D341Med (cell line): ENCODE data around the gene WFIKKN1.

Experiments used
- DNase-seq: peaks from one replicate; pipeline ENCODE4 v3.0.0; 2012; ENCODE audit warnings: low spot score

Gene WFIKKN1

GRCh38 chr16:630815-631405 is at the start of gene WFIKKN1:
Gene WFIKKN1, plus strand, starts transcription at chr16:630985. Its CDS starts 269 bp downstream, at chr16:631254.
- DNase-seq: peak; percentile 42

DNA sequence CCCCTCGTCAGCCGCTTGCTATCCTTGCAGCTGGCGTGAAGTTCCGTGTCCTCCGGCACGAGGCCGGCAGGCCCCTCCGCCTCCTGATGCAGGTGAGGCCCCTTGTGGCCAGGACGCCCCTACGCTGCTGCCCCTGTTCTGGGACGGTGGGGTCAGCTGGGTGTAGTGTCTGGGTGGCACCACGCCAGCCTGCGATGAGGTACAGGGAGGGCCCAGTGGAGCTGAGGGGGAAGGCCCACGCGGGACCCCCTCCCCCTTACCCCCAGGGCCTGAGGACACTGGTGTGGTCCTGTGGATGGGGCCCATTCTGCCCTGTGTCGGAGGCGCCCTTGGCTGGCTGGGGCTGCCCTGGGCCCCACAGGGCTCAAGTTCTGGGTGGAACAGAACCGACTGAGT is 48.6 kb upstream of the WFIKKN1 start:
- no peak for DNase-seq

DNA sequence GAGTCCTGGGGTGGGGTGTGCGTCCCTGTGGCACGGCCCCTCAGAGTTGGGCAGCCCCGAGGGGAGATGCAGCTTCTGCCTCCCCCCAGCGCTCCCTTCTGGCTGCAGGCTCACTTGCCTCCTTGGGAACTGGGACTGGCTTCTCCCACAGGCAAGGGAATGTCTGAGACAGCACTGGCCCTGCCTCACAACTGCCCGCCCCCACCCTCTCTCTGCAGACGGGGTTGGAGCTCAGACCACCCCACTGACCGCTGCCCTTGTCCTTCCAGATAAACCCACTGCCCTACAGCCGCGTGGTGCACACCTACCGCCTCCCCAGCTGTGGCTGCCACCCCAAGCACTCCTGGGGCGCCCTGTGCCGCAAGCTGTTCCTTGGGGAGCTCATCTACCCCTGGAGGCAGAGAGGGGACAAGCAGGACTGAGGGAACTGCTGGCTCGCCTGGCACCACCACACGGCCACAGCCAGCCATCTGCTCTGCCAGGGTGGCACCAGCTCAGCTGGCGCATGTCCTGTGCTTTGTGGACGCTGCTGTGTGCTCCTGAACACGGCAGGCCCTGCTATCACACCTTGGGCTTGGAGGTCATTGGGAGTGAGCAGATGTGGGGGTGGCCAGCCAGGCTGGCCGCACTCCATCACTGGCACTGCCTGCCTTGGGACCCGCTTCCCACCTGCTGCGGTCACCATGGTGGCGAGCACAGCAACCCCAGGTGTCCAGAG is 48.0 kb upstream of the WFIKKN1 start:
- DNase-seq: no peak

DNA sequence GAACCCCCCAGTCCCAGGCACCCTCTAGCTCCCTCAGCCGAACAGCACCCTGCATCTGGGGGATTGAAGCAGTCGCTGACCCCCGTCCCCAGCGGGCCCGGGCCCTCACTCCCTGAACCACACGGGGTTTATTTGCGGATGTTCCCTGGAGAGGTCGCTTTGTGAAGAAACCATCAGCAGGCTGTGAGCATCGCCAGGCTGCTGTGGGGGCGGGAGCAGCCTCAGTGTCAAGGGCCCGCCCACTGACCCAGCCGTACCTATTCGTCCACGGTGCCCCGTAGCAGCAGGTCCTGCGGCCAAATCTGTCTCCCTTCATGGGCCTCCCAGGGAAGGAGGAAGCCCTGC is 47.3 kb upstream of the WFIKKN1 start:
- no peak for DNase-seq

DNA sequence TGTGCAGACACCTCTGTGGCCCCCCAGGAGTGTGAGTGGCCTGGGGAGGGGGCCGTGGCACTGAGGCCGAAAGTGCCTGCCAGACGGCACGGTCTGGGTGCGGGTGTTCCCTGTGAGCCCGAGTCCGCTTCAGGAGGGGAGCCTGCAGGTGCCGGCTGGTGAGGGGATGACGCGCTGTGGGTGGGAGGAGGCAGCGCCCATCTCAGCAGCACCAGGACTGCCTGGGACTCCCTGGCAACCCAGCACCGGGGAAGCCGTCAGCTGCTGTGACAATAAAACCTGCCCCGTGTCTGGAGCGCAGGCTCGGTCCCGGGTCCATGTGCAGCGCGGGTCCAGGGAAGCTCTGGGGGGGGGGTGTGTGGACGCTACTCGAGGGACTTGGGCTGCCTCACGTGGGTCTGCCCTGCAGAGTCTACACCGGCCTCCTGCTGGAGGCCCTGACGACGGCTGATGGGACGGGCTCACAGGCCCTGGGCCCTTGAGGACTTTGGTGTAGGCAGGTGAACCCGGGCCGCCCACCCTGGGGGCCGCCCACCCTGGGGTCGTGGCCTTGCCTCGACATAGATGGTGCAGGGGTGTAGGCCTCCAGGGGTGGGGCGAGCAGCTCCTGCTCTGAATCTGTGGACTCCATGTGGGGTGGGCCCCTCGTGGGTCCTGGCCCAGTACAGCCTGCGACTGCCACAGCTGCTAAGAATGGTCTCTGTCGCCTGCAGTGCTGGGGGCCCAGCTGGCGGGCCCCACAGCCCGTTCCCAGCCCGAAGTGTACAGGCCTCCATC is 46.8 kb upstream of the WFIKKN1 start:
- DNase-seq: no peak

DNA sequence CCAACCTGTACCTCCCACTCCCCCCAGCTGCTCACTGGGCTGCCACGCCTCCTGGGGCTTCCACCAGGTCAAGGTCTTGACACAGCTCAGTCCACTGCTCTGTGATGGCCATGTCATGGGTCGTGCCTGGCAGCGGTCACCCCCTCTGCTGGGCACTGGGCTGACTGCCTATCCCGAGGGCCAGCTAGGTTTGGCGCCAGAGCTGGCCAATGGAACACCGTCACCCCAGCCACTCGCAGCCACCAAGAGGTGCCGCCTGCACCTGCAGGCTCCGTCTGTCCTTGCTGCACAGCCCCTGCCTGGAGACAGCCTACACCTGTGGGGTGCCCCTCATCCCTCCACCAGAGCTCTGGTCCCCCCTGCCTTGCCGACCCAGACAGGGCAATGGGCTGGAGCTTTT is 45.4 kb upstream of the WFIKKN1 start:
- no peak for DNase-seq

- DNase-seq: no peak
These were observed 44.6 kb upstream of the WFIKKN1 start for GRCh38 chr16:586047-586644.

GRCh38 chr16:586645-587590 is 43.9 kb upstream of the WFIKKN1 start:
- no peak for DNase-seq

DNA sequence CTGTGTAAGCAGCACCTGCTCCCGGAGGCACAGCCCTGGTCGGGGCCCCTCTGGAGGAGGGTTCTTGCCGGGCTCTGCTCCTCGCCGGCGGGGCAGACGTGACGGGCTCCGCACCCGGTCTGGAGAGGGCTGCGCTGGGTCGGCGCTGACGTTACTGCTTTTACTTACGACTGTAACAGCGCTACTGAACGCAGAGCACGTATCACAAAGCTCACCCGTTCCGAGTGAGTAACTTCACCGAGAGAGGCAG is 42.2 kb upstream of the WFIKKN1 start:
- no peak for DNase-seq

- peak; percentile 91 for DNase-seq
These were observed 41.7 kb upstream of the WFIKKN1 start for GRCh38 chr16:588889-589657.

DNA sequence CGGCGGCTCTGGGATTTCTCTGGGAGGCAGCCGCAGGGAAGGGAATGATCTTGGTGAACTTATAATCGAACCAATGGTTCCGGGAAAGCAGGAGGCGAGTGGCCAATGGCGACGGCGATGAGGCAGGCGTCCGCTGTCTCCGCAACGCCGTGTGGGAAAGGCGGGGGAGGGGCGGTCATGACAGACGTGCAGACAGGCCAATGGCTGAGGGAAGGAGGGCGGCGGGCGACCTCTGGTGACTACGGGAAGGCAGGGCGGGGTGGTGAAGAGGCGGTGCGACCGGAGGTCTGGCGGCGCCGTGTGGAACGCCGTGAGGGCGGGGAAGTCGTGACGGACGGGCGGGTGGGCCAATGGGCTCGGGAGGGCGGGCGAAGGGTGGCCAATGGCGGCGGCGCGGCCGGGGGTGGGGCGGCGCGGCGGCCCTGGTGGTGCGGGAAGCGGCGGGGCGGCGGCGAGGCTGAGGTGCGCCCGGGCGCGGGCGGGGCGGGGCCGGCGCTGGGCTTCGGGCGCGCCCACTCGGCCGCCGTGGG is 41.1 kb upstream of the WFIKKN1 start, which contains the start of gene RAB40C:
Gene RAB40C (plus strand): TSS at position 409 of the 530 bp plus-strand sequence. CDS start 226 bp downstream, outside the sequence.
- peak; percentile 98 for DNase-seq

GRCh38 chr16:590188-590814 is 40.5 kb upstream of the WFIKKN1 start:
- peak; percentile 57 for DNase-seq

GRCh38 chr16:590815-591200 is 40.0 kb upstream of the WFIKKN1 start:
- no peak for DNase-seq

DNA sequence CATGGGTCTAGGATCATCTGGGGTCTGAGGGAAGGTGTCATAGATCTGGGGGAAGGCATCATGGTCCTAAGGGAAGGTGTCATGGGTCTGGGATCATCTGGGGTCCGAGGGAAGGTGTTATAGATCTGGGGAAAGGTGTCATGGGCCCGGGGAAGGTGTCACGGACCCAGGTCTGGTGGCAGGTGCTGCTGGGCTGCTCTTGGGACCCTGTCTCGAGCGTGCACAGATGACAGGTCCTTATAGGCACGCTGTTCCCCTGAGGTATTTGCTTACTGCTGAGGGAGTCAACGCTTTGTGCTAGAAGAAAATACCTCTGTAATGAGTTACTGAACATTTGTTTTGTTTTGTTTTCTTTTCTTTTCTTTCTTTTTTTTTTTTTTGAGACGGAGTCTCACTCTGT is 39.6 kb upstream of the WFIKKN1 start:
- no peak for DNase-seq

GRCh38 chr16:591892-592517 is 38.8 kb upstream of the WFIKKN1 start:
- no peak for DNase-seq

DNA sequence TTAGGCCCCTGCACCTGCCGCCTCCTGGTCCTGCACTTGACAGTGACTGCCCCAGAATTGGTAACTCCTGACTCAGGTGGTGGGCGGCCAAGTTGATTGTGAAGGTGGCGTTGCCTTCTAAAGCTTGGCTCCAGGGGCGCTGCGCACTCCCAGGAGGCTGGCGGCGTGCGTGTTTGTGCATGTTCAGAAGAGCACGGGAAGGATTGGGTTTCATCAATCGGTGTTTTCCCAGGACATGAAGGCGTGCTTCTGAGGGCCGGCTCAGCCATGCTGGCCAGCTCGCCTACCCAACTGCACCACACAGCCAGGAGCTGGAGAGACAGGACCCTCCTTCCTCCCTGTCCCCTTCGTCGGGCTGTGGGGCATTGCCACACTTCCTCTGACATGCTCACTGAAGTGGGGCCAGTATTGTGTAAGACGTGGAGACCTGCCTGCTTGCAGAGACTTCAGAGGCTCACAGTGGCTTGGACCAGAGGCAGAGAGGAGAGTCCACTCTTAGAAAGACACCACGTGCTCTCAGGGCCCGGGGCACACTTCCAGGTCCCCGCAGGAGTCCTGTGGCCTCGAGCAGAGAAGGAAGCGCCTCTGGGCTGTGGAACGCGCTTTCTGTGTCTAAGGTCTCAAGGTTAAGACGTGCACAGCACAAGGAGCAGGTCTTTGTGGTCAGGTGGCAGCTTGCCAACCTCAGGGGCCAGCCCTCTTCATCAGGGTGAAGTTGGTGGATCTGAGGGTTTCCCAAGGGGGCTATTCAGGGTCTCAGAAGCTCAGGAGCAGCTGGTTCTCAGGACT is 38.1 kb upstream of the WFIKKN1 start:
- no peak for DNase-seq

GRCh38 chr16:593406-593805 is 37.4 kb upstream of the WFIKKN1 start:
- no peak for DNase-seq

GRCh38 chr16:593807-594206 is 37.0 kb upstream of the WFIKKN1 start:
- DNase-seq: no peak

DNA sequence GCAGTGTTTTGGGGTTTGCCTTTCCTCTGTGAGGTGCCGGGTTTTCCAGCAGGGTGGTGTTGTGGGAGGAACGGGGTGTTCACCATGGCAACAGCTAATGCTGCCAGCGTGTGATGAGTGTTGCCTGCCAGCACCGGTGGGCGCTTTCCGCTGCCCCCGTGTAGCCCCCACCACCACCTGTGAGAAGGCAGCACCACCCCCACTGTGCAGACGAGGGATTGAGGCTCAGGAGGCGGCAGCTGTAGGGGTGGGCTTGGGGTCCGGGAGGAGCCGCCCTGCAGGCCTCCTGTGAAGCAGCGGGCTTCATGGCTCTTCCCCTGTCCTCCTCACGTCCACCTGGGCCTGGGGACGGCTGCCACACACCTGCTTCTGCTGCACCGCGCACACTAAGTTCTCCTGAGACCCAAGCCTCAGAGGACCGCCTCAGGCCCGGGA is 35.7 kb upstream of the WFIKKN1 start:
- DNase-seq: no peak
